GM21528 (cell line): ENCODE data around the gene TENT4A.

Experiments
- ATAC-seq: cut with Tn5 transposase; IDR thresholded peaks from one replicate; pipeline ENCODE4 v1.9.1; 2021; ENCODE audit warnings: mild to moderate bottlenecking, moderate library complexity; ENCODE audit not compliant: unreplicated experiment, low FRiP score

The TENT4A gene

GRCh38 chr5:6790346-6790865, 77.2 kb downstream of the TENT4A start:
- ATAC-seq: no peak

- ATAC-seq: no peak
These were observed 77.8 kb downstream of the TENT4A start for GRCh38 chr5:6791031-6791430.

- no peak for ATAC-seq
These were observed 79.1 kb downstream of the TENT4A start for GRCh38 chr5:6792376-6792775.

- ATAC-seq: no peak
These were observed 79.8 kb downstream of the TENT4A start for GRCh38 chr5:6792911-6793471.

- ATAC-seq: no peak
These were observed 88.0 kb downstream of the TENT4A start for GRCh38 chr5:6801236-6801635.

GRCh38 chr5:6803981-6804550, 90.8 kb downstream of the TENT4A start:
- no peak for ATAC-seq

- ATAC-seq: no peak
These were observed 91.7 kb downstream of the TENT4A start for GRCh38 chr5:6804766-6805501.

GRCh38 chr5:6805841-6806240, 92.6 kb downstream of the TENT4A start:
- ATAC-seq: no peak
